Measurements from ENCODE around the gene PGGT1B. TPM values are rescaled to one million over a fixed set of nuclear protein-coding genes. Genes with fewer than 3 reads are reported as not detected.

The PGGT1B gene
- total and polyA plus RNA-seq, 3 donors from 2014 or later = 10.2 to 15.6 (median 12.1) TPM

- TF ChIP-seq POLR2A (IDR thresholded peaks at IDR 0.05) (no peak), CTCF (IDR thresholded peaks at IDR 0.05) (no peak)
- Histone ChIP-seq H3K9me3 (no peaks in the 10 kb centered on the region), H3K27me3 (no peaks in the 10 kb centered on the region), H3K27ac (no peak overlapping the region), H3K4me3 (no peak overlapping the region), H3K4me1 (no peaks in the 10 kb centered on the region), H3K36me3 (ENCODE audit: low read depth, missing control alignments) (no peaks in the 10 kb centered on the region)
- no peak for DNase-seq
- WGBS, 2 donors = 84 to 95% methylated on average over 3 of the region's 3 CpGs
- intact Hi-C loops (cut with DNase I; ENCODE audit: low total_unique reads) = no loop called here
These were observed 11.9 kb upstream of the PGGT1B start for GRCh38 chr5:115274584-115274983.

GRCh38 chr5:115272297-115272958, 9.8 kb upstream of the PGGT1B start:
- H3K4me1 ChIP-seq = no peaks in the 10 kb centered on the region
- no peak for DNase-seq
- no peak for TF ChIP-seq POLR2A (IDR thresholded peaks at IDR 0.05)
- no peak for TF ChIP-seq CTCF (IDR thresholded peaks at IDR 0.05)
- 63 to 86% methylated on average over 3 of the region's 3 CpGs for WGBS, 2 donors
- no peaks in the 10 kb centered on the region for H3K36me3 ChIP-seq (ENCODE audit: low read depth, missing control alignments)
- no peaks in the 10 kb centered on the region for H3K27me3 ChIP-seq
- H3K4me3 ChIP-seq = no peak overlapping the region
- H3K27ac ChIP-seq = no peak overlapping the region
- intact Hi-C loops (cut with DNase I; ENCODE audit: low total_unique reads) = no loop called here
- no peaks in the 10 kb centered on the region for H3K9me3 ChIP-seq

- WGBS, 2 donors = 86 to 93% methylated on average over 6 of the region's 6 CpGs
- no peaks in the 10 kb centered on the region for H3K36me3 ChIP-seq (ENCODE audit: low read depth, missing control alignments)
- no peak overlapping the region for H3K4me3 ChIP-seq
- no peaks in the 10 kb centered on the region for H3K4me1 ChIP-seq
- no peak for DNase-seq
- H3K27ac ChIP-seq = no peak overlapping the region
- TF ChIP-seq POLR2A (IDR thresholded peaks at IDR 0.05) (no peak), CTCF (IDR thresholded peaks at IDR 0.05) (no peak)
- intact Hi-C loops (cut with DNase I; ENCODE audit: low total_unique reads) = no loop called here
- no peaks in the 10 kb centered on the region for H3K9me3 ChIP-seq
- no peaks in the 10 kb centered on the region for H3K27me3 ChIP-seq
These were observed 8.8 kb upstream of the PGGT1B start for GRCh38 chr5:115271295-115272050.

- no peaks in the 10 kb centered on the region for H3K4me1 ChIP-seq
- H3K27me3 ChIP-seq = no peaks in the 10 kb centered on the region
- intact Hi-C loops (cut with DNase I; ENCODE audit: low total_unique reads) = no loop called here
- H3K36me3 ChIP-seq (ENCODE audit: low read depth, missing control alignments) = no peaks in the 10 kb centered on the region
- H3K27ac ChIP-seq = no peak overlapping the region
- no peak for DNase-seq
- H3K4me3 ChIP-seq = no peak overlapping the region
- TF ChIP-seq CTCF (IDR thresholded peaks at IDR 0.05) (no peak), POLR2A (IDR thresholded peaks at IDR 0.05) (no peak)
- no peaks in the 10 kb centered on the region for H3K9me3 ChIP-seq
These were observed 4.9 kb upstream of the PGGT1B start for GRCh38 chr5:115267617-115268016.
